WTC11 (cell line): ENCODE results near the gene UBL5. TPM values are rescaled to one million over a fixed set of nuclear protein-coding genes. Genes with fewer than 3 reads are reported as not detected.

Experiments used
- AFF4 ChIP-seq: sonication (generic); formaldehyde crosslinking; IDR thresholded peaks from 2 replicates; pipeline ENCODE4 v1.8.1; 2023; ENCODE audit warnings: mild to moderate bottlenecking, missing genetic modification reagents, borderline replicate concordance
- AR ChIP-seq: fragments of 250-450 bp; sonication (Bioruptor Pico); IDR thresholded peaks from 2 replicates; pipeline ENCODE4 v1.9.0; 2021; ENCODE audit warnings: mild to moderate bottlenecking
- CDX4 ChIP-seq: fragments of 250-450 bp; sonication (Bioruptor Pico); IDR thresholded peaks from 2 replicates; pipeline ENCODE4 v1.9.0; 2021; ENCODE audit warnings: moderate library complexity, mild to moderate bottlenecking, inconsistent platforms, borderline replicate concordance
- FOXP1 ChIP-seq: sonication (generic); formaldehyde crosslinking; IDR thresholded peaks from 2 replicates; pipeline ENCODE4 v1.8.0; 2022; ENCODE audit warnings: missing genetic modification reagents, mild to moderate bottlenecking, moderate library complexity, borderline replicate concordance
- GABPB1 ChIP-seq: sonication (generic); formaldehyde crosslinking; IDR thresholded peaks from 2 replicates; pipeline ENCODE4 v1.8.1; 2023; ENCODE audit warnings: mild to moderate bottlenecking, missing genetic modification reagents
- GRHL2 ChIP-seq: fragments of 250-450 bp; sonication (Bioruptor Pico); IDR thresholded peaks from 2 replicates; pipeline ENCODE4 v1.8.0; 2022; ENCODE audit warnings: mild to moderate bottlenecking, moderate library complexity; ENCODE audit not compliant: insufficient replicate concordance, severe bottlenecking
- HMGA2 ChIP-seq: fragments of 250-450 bp; sonication (Bioruptor Pico); IDR thresholded peaks from 2 replicates; pipeline ENCODE4 v1.4.0; 2021; ENCODE audit warnings: mild to moderate bottlenecking, moderate library complexity
- HMGXB4 ChIP-seq: sonication (generic); formaldehyde crosslinking; IDR thresholded peaks from 2 replicates; pipeline ENCODE4 v1.8.1; 2023; ENCODE audit warnings: mild to moderate bottlenecking, moderate library complexity, missing genetic modification reagents
- IRF1 ChIP-seq: sonication (generic); formaldehyde crosslinking; IDR thresholded peaks from 2 replicates; pipeline ENCODE4 v1.8.0; 2023; ENCODE audit warnings: missing genetic modification reagents
- NFATC4 ChIP-seq: fragments of 250-450 bp; sonication (Bioruptor Pico); IDR thresholded peaks from 2 replicates; pipeline ENCODE4 v1.9.0; 2021; ENCODE audit warnings: mild to moderate bottlenecking
- NFYB ChIP-seq: sonication (generic); formaldehyde crosslinking; conservative IDR thresholded peaks from 2 replicates; pipeline ENCODE4 v1.8.0; 2022; ENCODE audit warnings: low read depth, missing genetic modification reagents
- NR2C2 ChIP-seq: sonication (generic); formaldehyde crosslinking; IDR thresholded peaks from 2 replicates; pipeline ENCODE4 v1.8.0; 2022; ENCODE audit warnings: mild to moderate bottlenecking, missing genetic modification reagents
- OVOL2 ChIP-seq: fragments of 250-450 bp; sonication (Bioruptor Pico); IDR thresholded peaks from 2 replicates; pipeline ENCODE4 v1.9.0; 2021; ENCODE audit warnings: mild to moderate bottlenecking, borderline replicate concordance
- PREB ChIP-seq: sonication (generic); formaldehyde crosslinking; IDR thresholded peaks from 2 replicates; pipeline ENCODE4 v1.8.1; 2022; ENCODE audit warnings: mild to moderate bottlenecking, missing genetic modification reagents, moderate library complexity, borderline replicate concordance
- RELA ChIP-seq: sonication (generic); formaldehyde crosslinking; IDR thresholded peaks from 2 replicates; pipeline ENCODE4 v1.8.1; 2022; ENCODE audit warnings: missing genetic modification reagents, mild to moderate bottlenecking, borderline replicate concordance
- RORB ChIP-seq: fragments of 250-450 bp; sonication (Bioruptor Pico); IDR thresholded peaks from 2 replicates; pipeline ENCODE4 v1.9.0; 2021; ENCODE audit warnings: mild to moderate bottlenecking
- SOX15 ChIP-seq: fragments of 250-450 bp; sonication (Bioruptor Pico); IDR thresholded peaks from 2 replicates; pipeline ENCODE4 v1.9.0; 2021; ENCODE audit warnings: mild to moderate bottlenecking
- TEAD1 ChIP-seq: sonication (generic); formaldehyde crosslinking; IDR thresholded peaks from 2 replicates; pipeline ENCODE4 v1.8.0; 2022; ENCODE audit warnings: mild to moderate bottlenecking, missing genetic modification reagents
- TP53 ChIP-seq: sonication (generic); formaldehyde crosslinking; IDR thresholded peaks from 2 replicates; pipeline ENCODE4 v1.8.1; 2023; ENCODE audit warnings: mild to moderate bottlenecking, missing genetic modification reagents
- ZNF396 ChIP-seq: fragments of 250-450 bp; sonication (Bioruptor Pico); IDR thresholded peaks from 2 replicates; pipeline ENCODE4 v1.8.0; 2021; ENCODE audit warnings: mild to moderate bottlenecking, moderate library complexity, borderline replicate concordance
- ZNF423 ChIP-seq: fragments of 250-450 bp; sonication (Bioruptor Pico); IDR thresholded peaks from 2 replicates; pipeline ENCODE4 v2.1.2; 2022; ENCODE audit warnings: mild to moderate bottlenecking, moderate library complexity
- ZNF425 ChIP-seq: fragments of 250-450 bp; sonication (Bioruptor Pico); conservative IDR thresholded peaks from 2 replicates; pipeline ENCODE4 v1.9.0; 2021; ENCODE audit warnings: mild to moderate bottlenecking
- ZSCAN18 ChIP-seq: fragments of 250-450 bp; sonication (Bioruptor Pico); IDR thresholded peaks from 2 replicates; pipeline ENCODE4 v2.1.2; 2022; ENCODE audit warnings: mild to moderate bottlenecking, moderate library complexity
- total RNA-seq: library from RNA; stranded (reverse); gene quantifications from 3 replicates; pipeline ENCODE4 v1.2.3, GENCODE V29; 2021

The UBL5 gene
- total RNA-seq, 1 experiment from 2014 or later = 402 TPM

- no peak for TF ChIP-seq NR2C2 (CRISPR knock-in tag)
- peak; percentile 46; the same call in 1 of the 2 replicates for TF ChIP-seq TP53 (CRISPR knock-in tag)
- TF ChIP-seq ZSCAN18 (CRISPR knock-in tag) = no peak
- TF ChIP-seq PREB (CRISPR knock-in tag) = no peak
- TF ChIP-seq RELA = peak; percentile 76; the same call in 1 of the 2 replicates
- TF ChIP-seq HMGA2 (CRISPR knock-in tag) = no peak
- no peak for TF ChIP-seq OVOL2
- TF ChIP-seq GABPB1 (CRISPR knock-in tag) = no peak
- peak; percentile 58; the same call in 1 of the 2 replicates for TF ChIP-seq IRF1 (CRISPR knock-in tag)
- TF ChIP-seq ZNF423 = no peak
- TF ChIP-seq HMGXB4 (CRISPR knock-in tag) = 0 out of 2 replicates have a peak, but pooled peaks have one; percentile 49
- 0 out of 2 replicates have a peak, but pooled peaks have one; percentile 6 for TF ChIP-seq TEAD1 (CRISPR knock-in tag)
- no peak for TF ChIP-seq FOXP1 (CRISPR knock-in tag)
- TF ChIP-seq CDX4 (CRISPR knock-in tag) = no peak
- no peak for TF ChIP-seq AFF4 (CRISPR knock-in tag)
- no peak for TF ChIP-seq NFYB
- TF ChIP-seq GRHL2 (CRISPR knock-in tag) = no peak
- TF ChIP-seq ZNF396 (CRISPR knock-in tag) = no peak
- TF ChIP-seq NFATC4 (CRISPR knock-in tag) = no peak
- no peak for TF ChIP-seq RORB
- no peak for TF ChIP-seq SOX15 (CRISPR knock-in tag)
- TF ChIP-seq ZNF425 (CRISPR knock-in tag) = no peak
- TF ChIP-seq AR = no peak
Measured at GRCh38 chr19:9792206-9793070, 35.3 kb upstream of the UBL5 start (continued).
